WERI-Rb-1 (cell line): ENCODE results near the gene PITHD1.
"Not testable (repeated sequence)": the region's sequence is repeated elsewhere in the genome, so short reads cannot be mapped to it uniquely, and the experiment has no call there.

Experiments
- DNase-seq: peaks from one replicate; pipeline ENCODE4 v3.0.0-alpha.2; 2020
- H3K27ac ChIP-seq: fragments of 250-450 bp; sonication (Bioruptor Pico); 2 replicates; pipeline ENCODE4 v1.5.1; 2020; ENCODE audit warnings: mild to moderate bottlenecking, moderate library complexity
- H3K27me3 ChIP-seq: fragments of 250-450 bp; sonication (Bioruptor Pico); 2 replicates; pipeline ENCODE4 v1.5.1; 2021; ENCODE audit warnings: mild to moderate bottlenecking, low read depth, moderate library complexity; ENCODE audit not compliant: insufficient read depth, severe bottlenecking
- H3K36me3 ChIP-seq: fragments of 250-450 bp; sonication (Bioruptor Pico); 2 replicates; pipeline ENCODE4 v1.5.1; 2020; ENCODE audit warnings: mild to moderate bottlenecking, moderate library complexity
- H3K4me3 ChIP-seq: 2 replicates; pipeline ENCODE4 v1.5.1; 2011; ENCODE audit warnings: low read depth, mild to moderate bottlenecking, control low read depth, low read length
- H3K9me3 ChIP-seq: fragments of 250-450 bp; sonication (Bioruptor Pico); 2 replicates; pipeline ENCODE4 v1.5.1; 2021; ENCODE audit warnings: mild to moderate bottlenecking, moderate library complexity; ENCODE audit not compliant: severe bottlenecking
- TF ChIP-seq, protein P1 (sequence below): IDR thresholded peaks from 2 replicates; pipeline ENCODE4 v1.5.1; 2011; ENCODE audit warnings: low read depth, mild to moderate bottlenecking, control low read depth, inconsistent platforms, low read length

Gene PITHD1, protein sequence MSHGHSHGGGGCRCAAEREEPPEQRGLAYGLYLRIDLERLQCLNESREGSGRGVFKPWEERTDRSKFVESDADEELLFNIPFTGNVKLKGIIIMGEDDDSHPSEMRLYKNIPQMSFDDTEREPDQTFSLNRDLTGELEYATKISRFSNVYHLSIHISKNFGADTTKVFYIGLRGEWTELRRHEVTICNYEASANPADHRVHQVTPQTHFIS

DNA sequence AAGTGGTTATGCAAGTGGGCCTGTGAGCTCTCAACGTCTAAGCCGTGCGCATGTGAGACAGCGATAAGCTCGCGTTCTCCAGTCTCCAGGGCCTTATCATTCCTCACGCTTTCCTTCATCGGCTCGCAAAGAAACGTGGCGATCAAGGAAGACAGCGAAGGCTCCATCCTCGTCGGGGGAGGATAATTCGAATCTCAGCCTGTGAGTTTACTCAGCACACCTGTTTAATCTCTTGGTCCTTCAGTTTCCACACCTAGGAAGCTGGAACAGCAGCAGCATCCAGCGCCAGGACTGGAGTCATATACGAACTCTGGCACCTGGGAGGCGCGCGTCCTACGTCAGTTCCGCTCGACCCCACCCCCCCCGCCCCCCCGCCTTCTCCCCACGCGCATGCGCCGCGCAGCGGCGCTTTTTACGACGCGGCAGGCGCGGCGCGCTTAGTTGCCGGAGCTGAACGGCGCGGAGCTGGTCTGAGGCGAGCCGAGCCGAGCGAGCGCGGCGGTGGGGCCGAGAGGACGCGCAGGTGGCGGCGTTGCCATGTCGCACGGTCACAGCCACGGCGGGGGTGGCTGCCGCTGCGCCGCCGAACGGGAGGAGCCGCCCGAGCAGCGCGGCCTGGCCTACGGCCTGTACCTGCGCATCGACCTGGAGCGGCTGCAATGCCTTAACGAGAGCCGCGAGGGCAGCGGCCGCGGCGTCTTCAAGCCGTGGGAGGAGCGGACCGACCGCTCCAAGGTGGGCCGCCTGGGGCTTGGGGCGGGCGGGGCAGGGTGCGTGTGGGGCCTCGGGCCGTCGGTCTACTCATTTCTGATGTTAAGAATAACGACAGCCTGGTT is at the start of gene PITHD1:
Gene PITHD1, plus strand, starts transcription at position 440 of the 836 bp plus-strand sequence. Its CDS starts 98 bp downstream, at position 538.
- Histone ChIP-seq H3K27ac (peak within 1 kb of the TSS; percentile 93), H3K27me3 (no peaks in the 10 kb centered on the region), H3K36me3 (peaks cover 35% of the 10 kb centered on the region), H3K4me3 (peak within 1 kb of the TSS; percentile 91), H3K9me3 (no peaks in the 10 kb centered on the region)
- peak; percentile 81 for DNase-seq
- TF ChIP-seq, protein P1, sequence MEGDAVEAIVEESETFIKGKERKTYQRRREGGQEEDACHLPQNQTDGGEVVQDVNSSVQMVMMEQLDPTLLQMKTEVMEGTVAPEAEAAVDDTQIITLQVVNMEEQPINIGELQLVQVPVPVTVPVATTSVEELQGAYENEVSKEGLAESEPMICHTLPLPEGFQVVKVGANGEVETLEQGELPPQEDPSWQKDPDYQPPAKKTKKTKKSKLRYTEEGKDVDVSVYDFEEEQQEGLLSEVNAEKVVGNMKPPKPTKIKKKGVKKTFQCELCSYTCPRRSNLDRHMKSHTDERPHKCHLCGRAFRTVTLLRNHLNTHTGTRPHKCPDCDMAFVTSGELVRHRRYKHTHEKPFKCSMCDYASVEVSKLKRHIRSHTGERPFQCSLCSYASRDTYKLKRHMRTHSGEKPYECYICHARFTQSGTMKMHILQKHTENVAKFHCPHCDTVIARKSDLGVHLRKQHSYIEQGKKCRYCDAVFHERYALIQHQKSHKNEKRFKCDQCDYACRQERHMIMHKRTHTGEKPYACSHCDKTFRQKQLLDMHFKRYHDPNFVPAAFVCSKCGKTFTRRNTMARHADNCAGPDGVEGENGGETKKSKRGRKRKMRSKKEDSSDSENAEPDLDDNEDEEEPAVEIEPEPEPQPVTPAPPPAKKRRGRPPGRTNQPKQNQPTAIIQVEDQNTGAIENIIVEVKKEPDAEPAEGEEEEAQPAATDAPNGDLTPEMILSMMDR: no peak

DNA sequence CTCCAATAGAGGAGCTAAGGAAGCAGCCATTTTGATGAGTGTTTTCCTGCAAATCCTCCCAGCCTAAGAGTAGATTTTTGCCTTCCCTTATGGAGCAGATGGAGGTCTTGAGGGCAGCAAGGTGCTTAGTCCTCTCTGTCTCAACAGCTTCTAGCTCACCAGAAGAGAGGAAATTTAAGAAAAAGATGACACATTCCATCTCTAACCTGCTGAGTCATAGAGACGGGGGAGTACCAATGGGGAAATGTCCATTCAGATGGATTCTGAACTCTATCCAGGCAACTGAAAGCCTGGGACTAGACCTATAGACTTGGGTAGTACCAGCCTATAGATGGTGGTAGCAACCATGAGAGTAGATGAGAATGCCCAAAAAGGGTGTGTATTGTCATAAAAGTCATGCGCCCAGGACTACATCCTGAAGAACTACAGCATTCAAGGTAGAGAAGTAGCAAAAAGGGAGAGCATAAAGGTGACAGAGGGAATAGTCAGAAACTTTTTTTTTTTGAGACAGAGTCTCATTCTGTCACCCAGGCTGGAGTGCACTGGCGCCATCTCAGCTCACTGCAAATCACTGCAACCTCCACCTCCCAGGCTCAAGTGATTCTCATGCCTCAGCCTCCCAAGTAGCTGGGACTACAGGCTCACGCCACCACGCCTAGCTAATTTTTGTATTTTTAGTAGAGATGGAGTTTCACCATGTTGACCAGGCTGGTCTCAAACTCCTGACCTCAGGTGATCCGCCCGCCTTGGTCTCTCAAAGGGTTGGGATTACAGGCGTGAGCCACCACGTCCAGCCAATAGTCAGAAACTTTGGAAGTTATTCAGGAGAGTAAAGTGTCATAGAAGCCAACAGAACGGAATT is 45.6 kb upstream of the PITHD1 start:
- H3K27me3 ChIP-seq: no peaks in the 10 kb centered on the region
- no peak overlapping the region for H3K27ac ChIP-seq
- TF ChIP-seq, protein P1: no peak
- no peak overlapping the region for H3K4me3 ChIP-seq
- DNase-seq: no peak
- H3K9me3 ChIP-seq: no peaks in the 10 kb centered on the region
- H3K36me3 ChIP-seq: no peaks in the 10 kb centered on the region

DNA sequence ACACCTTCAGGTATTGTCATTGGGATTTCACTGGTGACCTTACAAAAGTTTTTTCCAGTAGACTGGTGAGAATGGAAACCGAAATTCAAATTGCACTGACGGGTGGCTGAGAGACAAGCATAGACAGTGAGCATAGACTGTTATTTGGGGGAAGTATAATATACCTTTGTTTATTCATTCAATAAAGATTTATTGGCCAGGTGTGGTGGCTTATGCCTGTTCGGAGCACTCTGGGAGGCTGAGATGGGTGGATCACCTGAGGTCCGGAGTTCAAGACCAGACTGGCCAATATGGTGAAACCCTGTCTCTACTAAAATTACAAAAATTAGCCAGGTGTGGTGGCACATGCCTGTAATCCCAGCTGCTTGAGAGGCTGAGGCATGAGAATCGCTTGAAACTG is 44.9 kb upstream of the PITHD1 start:
- H3K4me3 ChIP-seq, H3K27ac ChIP-seq, DNase-seq, H3K9me3 ChIP-seq, H3K27me3 ChIP-seq, H3K36me3 ChIP-seq: not testable (repeated sequence)

DNA sequence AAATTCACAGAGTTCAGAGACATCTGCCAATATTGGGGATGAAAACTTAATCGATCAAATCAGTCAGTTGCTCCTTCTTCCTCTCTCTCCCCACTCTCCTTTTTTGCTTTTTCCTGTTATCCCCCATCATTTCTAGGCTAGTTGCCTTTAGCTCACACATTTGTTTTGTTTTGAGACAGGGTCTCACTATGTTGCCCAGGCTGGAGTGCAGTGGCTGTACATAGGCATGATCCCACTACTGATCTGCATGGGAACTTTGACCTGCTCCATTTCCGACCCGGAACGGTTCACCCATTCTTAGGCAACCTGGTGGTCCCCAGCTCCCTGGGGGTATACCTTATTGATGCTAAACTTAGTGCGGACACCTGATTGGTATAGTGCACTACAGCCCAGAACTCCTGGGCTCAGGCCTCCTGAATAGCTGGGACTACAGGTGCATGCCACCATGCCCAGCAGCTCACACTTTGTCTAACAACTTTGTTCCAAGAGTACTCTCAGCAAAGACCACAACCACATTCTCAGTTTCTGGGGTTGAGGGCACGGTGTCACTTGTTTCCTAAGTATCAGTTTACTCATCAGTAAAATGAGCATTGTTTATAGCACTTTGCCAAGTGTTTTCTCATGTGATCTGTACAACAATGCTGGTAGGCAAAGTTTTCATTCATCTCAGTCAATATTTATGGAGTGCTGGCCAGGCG is 41.6 kb upstream of the PITHD1 start:
- H3K27me3 ChIP-seq: no peaks in the 10 kb centered on the region
- no peak overlapping the region for H3K27ac ChIP-seq
- TF ChIP-seq, protein P1: no peak
- no peaks in the 10 kb centered on the region for H3K36me3 ChIP-seq
- H3K9me3 ChIP-seq: no peaks in the 10 kb centered on the region
- DNase-seq: no peak
- no peak overlapping the region for H3K4me3 ChIP-seq

DNA sequence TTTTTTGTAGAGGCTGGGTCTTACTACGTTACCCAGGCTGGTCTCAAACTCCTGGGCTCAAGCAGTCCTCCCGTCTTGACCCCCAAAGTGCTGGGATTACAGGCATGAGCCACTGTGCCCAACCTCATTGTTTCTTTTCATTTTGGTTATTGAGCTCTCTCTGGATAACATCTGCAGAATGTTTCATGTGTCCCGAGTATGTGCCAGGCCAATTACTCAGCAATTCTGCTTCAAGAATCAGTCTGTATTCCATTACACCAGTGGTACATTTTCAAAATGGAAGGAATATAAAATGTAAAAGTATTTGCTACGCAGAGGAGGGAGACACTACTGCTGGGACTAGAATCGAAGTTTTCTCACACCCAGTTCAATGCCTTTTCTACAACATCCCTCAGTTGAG is 36.6 kb upstream of the PITHD1 start:
- H3K4me3 ChIP-seq: no peak overlapping the region

More for the DNA sequence above, 36.6 kb upstream of the PITHD1 start:
- H3K9me3 ChIP-seq: no peaks in the 10 kb centered on the region
- no peak for DNase-seq
- H3K27me3 ChIP-seq: no peaks in the 10 kb centered on the region
- H3K36me3 ChIP-seq: peaks cover 14% of the 10 kb centered on the region
- H3K27ac ChIP-seq: no peak overlapping the region
- TF ChIP-seq, protein P1: no peak
